ENCODE measurements around the gene F2R.

- no peak for TF ChIP-seq CTCF (conservative IDR thresholded peaks at IDR 0.05)
- TF ChIP-seq ZFX (IDR thresholded peaks at IDR 0.05) = no peak
Measured at GRCh38 chr5:76683816-76684731, 31.9 kb upstream of the F2R start.

Data from C4-2B (cell line).